B cell (primary cell): Measurements from ENCODE around the gene SLC25A10. TPM values are rescaled to one million over a fixed set of nuclear protein-coding genes. Genes with fewer than 3 reads are reported as not detected.

Experiments
- ATAC-seq: fragments of 200-7000 bp; cut with Tn5 transposase; one replicate; pipeline ENCODE4 v1.10.0; 2021; ENCODE audit warnings: low read depth, mild to moderate bottlenecking, moderate number of reproducible peaks, moderate library complexity
- CTCF ChIA-PET: fragments of 350-600 bp; sonication (Branson Sonifier 250); formaldehyde crosslinking; loops from one replicate; lab custom pipeline; 2021; ENCODE audit warnings: antibody characterized with exemption, inconsistent platforms; lab: Charles Lee
- POLR2A ChIA-PET: fragments of 350-600 bp; sonication (Branson Sonifier 250); formaldehyde crosslinking; loops from one replicate; lab custom pipeline; 2021; ENCODE audit warnings: antibody characterized with exemption; lab: Charles Lee
- DNase-seq: peaks from one replicate; pipeline ENCODE4 v3.0.0; 2013
- H2AFZ ChIP-seq: 2 replicates; pipeline ENCODE4 v1.6.1; 2012; ENCODE audit warnings: mild to moderate bottlenecking, low read depth, low read length; ENCODE audit not compliant: insufficient read depth, poor library complexity, severe bottlenecking
- H3K27ac ChIP-seq, 2 donors: 1 replicate in 1 of 2; 2 replicates in 1 of 2; pipeline ENCODE4 v1.5.1; 2012 to 2013; ENCODE audit warnings: low read length in 2 of 2, mild to moderate bottlenecking in 2 of 2, moderate library complexity in 1 of 2
- H3K27me3 ChIP-seq, 4 experiments: fragments of 200-600 bp in 1 of 4; sonication (generic) in 1 of 4; replicated peaks in 1 of 4; 1 replicate in 2 of 4; 2 replicates in 2 of 4; pipeline versions ENCODE4 v1.6.1 to v1.7.0; 2013 to 2016; ENCODE audit warnings: low read length in 3 of 4, mild to moderate bottlenecking in 2 of 4, mixed read lengths in 1 of 4, moderate library complexity in 1 of 4; ENCODE audit not compliant: insufficient read depth in 4 of 4, control insufficient read depth in 3 of 4; ENCODE audit errors: control extremely low read depth in 1 of 4
- H3K36me3 ChIP-seq, 2 experiments: replicated peaks in 1 of 2; 1 replicate in 1 of 2; 2 replicates in 1 of 2; pipeline versions ENCODE4 v1.6.1 to v1.7.1; 2013; ENCODE audit warnings: low read length in 1 of 2; ENCODE audit not compliant: insufficient read depth in 2 of 2, control insufficient read depth in 1 of 2; ENCODE audit errors: control extremely low read depth in 1 of 2, extremely low read depth in 1 of 2
- H3K4me1 ChIP-seq, 2 donors: fragments of 200-600 bp in 1 of 2; sonication (generic) in 1 of 2; 1 replicate in 1 of 2; 2 replicates in 1 of 2; pipeline versions ENCODE4 v1.5.1 to v1.6.1; 2013 to 2017; ENCODE audit warnings: low read length in 2 of 2; ENCODE audit not compliant: control insufficient read depth in 2 of 2, insufficient read depth in 2 of 2
- H3K4me2 ChIP-seq: replicated peaks from 2 replicates; pipeline ENCODE3; 2012; ENCODE audit warnings: mild to moderate bottlenecking, low read depth, low read length; ENCODE audit not compliant: poor library complexity, severe bottlenecking
- H3K4me3 ChIP-seq, 5 experiments: fragments of 200-600 bp in 1 of 5; sonication (generic) in 1 of 5; 1 replicate in 3 of 5; 2 replicates in 2 of 5; pipeline versions ENCODE4 v1.5.1 to v1.7.0; 2011 to 2016; ENCODE audit warnings: low read length in 4 of 5, mild to moderate bottlenecking in 4 of 5, low read depth in 2 of 5, control low read depth in 1 of 5, moderate library complexity in 1 of 5; ENCODE audit not compliant: insufficient read depth in 1 of 5; ENCODE audit errors: control extremely low read depth in 1 of 5, extremely low read depth in 1 of 5
- H3K79me2 ChIP-seq: fragments of 200-600 bp; sonication (generic); one replicate; pipeline ENCODE4 v1.6.0; 2016; ENCODE audit warnings: low read length; ENCODE audit not compliant: control insufficient read depth, insufficient read depth
- H3K9ac ChIP-seq: fragments of 200-600 bp; sonication (generic); 2 replicates; pipeline ENCODE4 v1.6.1; 2017; ENCODE audit warnings: mild to moderate bottlenecking, low read length, moderate library complexity
- H3K9me3 ChIP-seq, 3 donors: one replicate each; pipeline versions ENCODE4 v1.6.1 to v1.7.1; 2013; ENCODE audit warnings: low read length in 2 of 3; ENCODE audit not compliant: control insufficient read depth in 2 of 3, insufficient read depth in 1 of 3; ENCODE audit errors: control extremely low read depth in 1 of 3
- H4K20me1 ChIP-seq: 2 replicates; pipeline ENCODE4 v1.6.0; 2012; ENCODE audit warnings: mild to moderate bottlenecking, low read length; ENCODE audit not compliant: insufficient read depth, control insufficient read depth, poor library complexity, severe bottlenecking
- H3K27ac Mint-ChIP-seq: one replicate; pipeline ENCODE4 v1.8.0; 2021; ENCODE audit warnings: mixed read lengths
- H3K27me3 Mint-ChIP-seq: one replicate; pipeline ENCODE4 v1.8.0; 2021; ENCODE audit warnings: mixed read lengths
- H3K4me1 Mint-ChIP-seq: one replicate; pipeline ENCODE4 v1.8.0; 2021; ENCODE audit warnings: mixed read lengths
- H3K4me3 Mint-ChIP-seq: one replicate; pipeline ENCODE4 v1.8.0; 2021; ENCODE audit warnings: mixed read lengths
- H3K9me3 Mint-ChIP-seq: one replicate; pipeline ENCODE4 v1.8.0; 2022; ENCODE audit warnings: mixed read lengths; ENCODE audit not compliant: insufficient read depth
- EZH2 ChIP-seq: IDR thresholded peaks from 2 replicates; pipeline ENCODE4 v1.6.1; 2012; ENCODE audit warnings: borderline replicate concordance, low read depth, mild to moderate bottlenecking, moderate library complexity, low read length; ENCODE audit not compliant: insufficient read depth, poor library complexity, severe bottlenecking
- WGBS: methylation state at CpG from one replicate; pipeline ENCODE4 v1.1.5; 2013; ENCODE audit warnings: missing lambda C conversion rate; ENCODE audit not compliant: insufficient coverage; 5-methylcytosine and 5-hydroxymethylcytosine counted together
- intact Hi-C: fragments of 100-400 bp; cut with micrococcal nuclease; formaldehyde crosslinking; loops from one replicate; pipeline ENCODE4 v1.10.0; 2022
- polyA plus RNA-seq: library from polyadenylated mRNA; depleted of rRNA; stranded (reverse); fragments of >200 nt; gene quantifications from 2 replicates; pipeline ENCODE4 v1.2.3, GENCODE V29; 2012
- total RNA-seq, 2 donors: library from RNA; stranded (reverse); fragments of 120-200 nt in 1 of 2; gene quantifications; 1 replicate in 1 of 2; 2 replicates in 1 of 2; pipeline versions ENCODE4 v1.2.3 to v1.2.4, GENCODE V29; 2013 to 2022
- TF ChIP-seq, protein P1 (sequence below): fragments of 200-600 bp; IDR thresholded peaks from one replicate; pipeline ENCODE4 v1.8.0; 2022; ENCODE audit warnings: antibody characterized with exemption, mild to moderate bottlenecking

Gene SLC25A10
- total and polyA plus RNA-seq, 2 donors (not counting 1 experiment from before 2014, with no cell fraction given): 3.9 to 5.0 TPM

DNA sequence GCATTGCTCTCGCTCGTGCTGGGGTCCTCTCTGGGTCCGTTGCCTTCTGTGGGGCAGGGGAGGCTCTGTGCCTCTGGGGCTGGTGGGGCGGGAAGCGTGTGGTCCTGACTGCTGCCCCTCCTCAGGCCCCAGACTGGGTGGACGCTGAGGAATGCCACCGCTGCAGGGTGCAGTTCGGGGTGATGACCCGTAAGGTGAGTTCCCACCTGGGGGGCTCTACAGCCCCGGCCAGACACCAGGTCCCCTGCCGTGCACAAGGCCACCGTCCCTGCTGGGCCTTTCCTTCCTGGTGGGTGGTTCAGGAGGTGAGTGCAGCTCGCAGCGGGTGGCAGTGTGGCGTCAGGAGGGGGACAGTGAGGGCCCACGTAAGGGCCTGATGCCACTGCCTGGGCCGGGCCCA lies 21.5 kb upstream of the SLC25A10 start:
- DNase-seq (no peak), ATAC-seq (no peak)
- Mint-ChIP-seq H3K4me1 (peaks cover 10% of the 10 kb centered on the region), H3K27me3 (no peaks in the 10 kb centered on the region), H3K9me3 (no peaks in the 10 kb centered on the region), H3K27ac (no peak overlapping the region), H3K4me3 (no peak overlapping the region)
- no peaks in the 10 kb centered on the region for H3K9me3 ChIP-seq
- peaks cover 0 to 71% of the 10 kb centered on the region in 2 experiments for H3K36me3 ChIP-seq
- intact Hi-C loops: no loop called here
- no peak overlapping the region for H3K4me2 ChIP-seq
- H3K27me3 ChIP-seq: no peaks in the 10 kb centered on the region
- no peak overlapping the region for H3K27ac ChIP-seq
- peaks cover 2% of the 10 kb centered on the region in 2 donors for H3K4me1 ChIP-seq
- H3K79me2 ChIP-seq: peaks cover 65% of the 10 kb centered on the region
- WGBS: 96% methylated on average over 17 of the region's 17 CpGs
- no peak for TF ChIP-seq EZH2
- TF ChIP-seq, protein P1, sequence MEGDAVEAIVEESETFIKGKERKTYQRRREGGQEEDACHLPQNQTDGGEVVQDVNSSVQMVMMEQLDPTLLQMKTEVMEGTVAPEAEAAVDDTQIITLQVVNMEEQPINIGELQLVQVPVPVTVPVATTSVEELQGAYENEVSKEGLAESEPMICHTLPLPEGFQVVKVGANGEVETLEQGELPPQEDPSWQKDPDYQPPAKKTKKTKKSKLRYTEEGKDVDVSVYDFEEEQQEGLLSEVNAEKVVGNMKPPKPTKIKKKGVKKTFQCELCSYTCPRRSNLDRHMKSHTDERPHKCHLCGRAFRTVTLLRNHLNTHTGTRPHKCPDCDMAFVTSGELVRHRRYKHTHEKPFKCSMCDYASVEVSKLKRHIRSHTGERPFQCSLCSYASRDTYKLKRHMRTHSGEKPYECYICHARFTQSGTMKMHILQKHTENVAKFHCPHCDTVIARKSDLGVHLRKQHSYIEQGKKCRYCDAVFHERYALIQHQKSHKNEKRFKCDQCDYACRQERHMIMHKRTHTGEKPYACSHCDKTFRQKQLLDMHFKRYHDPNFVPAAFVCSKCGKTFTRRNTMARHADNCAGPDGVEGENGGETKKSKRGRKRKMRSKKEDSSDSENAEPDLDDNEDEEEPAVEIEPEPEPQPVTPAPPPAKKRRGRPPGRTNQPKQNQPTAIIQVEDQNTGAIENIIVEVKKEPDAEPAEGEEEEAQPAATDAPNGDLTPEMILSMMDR: no peak
- no peak overlapping the region for H3K9ac ChIP-seq
- POLR2A ChIA-PET: no interaction called here
- H3K4me3 ChIP-seq: no peak overlapping the region
- no peak overlapping the region for H2AFZ ChIP-seq
- CTCF ChIA-PET: no interaction called here
- peaks cover 80% of the 10 kb centered on the region for H4K20me1 ChIP-seq

DNA sequence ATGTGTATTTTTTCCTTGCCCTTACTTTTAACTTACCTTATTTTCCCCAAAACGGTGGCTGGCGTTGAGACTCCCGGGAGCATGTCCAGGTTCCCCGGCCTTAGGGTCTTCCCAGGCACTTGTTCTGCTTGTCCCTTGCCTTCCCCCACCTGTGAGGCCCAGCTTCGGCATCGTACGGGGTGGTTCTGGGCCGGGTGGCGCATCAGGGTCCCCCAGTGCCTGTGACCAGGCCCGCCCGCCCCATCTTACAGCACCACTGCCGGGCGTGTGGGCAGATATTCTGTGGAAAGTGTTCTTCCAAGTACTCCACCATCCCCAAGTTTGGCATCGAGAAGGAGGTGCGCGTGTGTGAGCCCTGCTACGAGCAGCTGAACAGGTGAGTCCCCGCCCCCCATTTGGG lies 20.9 kb upstream of the SLC25A10 start:
- Histone ChIP-seq H4K20me1 (peaks cover 78% of the 10 kb centered on the region), H3K4me1 (no peaks in the 10 kb centered on the region), H3K79me2 (peaks cover 62% of the 10 kb centered on the region), H3K36me3 (peaks cover 0 to 77% of the 10 kb centered on the region in 2 experiments), H3K4me2 (no peak overlapping the region), H3K9ac (no peak overlapping the region), H3K27me3 (no peaks in the 10 kb centered on the region), H3K27ac (no peak overlapping the region), H3K9me3 (no peaks in the 10 kb centered on the region), H3K4me3 (no peak overlapping the region), H2AFZ (no peak overlapping the region)
- Mint-ChIP-seq H3K27ac (no peak overlapping the region), H3K4me1 (peaks cover 6% of the 10 kb centered on the region), H3K9me3 (no peaks in the 10 kb centered on the region), H3K4me3 (no peak overlapping the region), H3K27me3 (no peaks in the 10 kb centered on the region)
- ChIA-PET CTCF (no interaction called here), POLR2A (no interaction called here)
- TF ChIP-seq, protein P1: no peak
- no peak for TF ChIP-seq EZH2
- no peak for ATAC-seq
- intact Hi-C loops: no loop called here
- 99% methylated on average over 16 of the region's 18 CpGs for WGBS
- DNase-seq: no peak
